H9 (cell line): Measurements from ENCODE around the gene DGKE. TPM values are rescaled to one million over a fixed set of nuclear protein-coding genes. Genes with fewer than 3 reads are reported as not detected.

Experiments
- DNase-seq: peaks from one replicate; pipeline ENCODE4 v3.0.0-alpha.2; 2017
- H2AFZ ChIP-seq: one replicate; pipeline ENCODE4 v1.6.1; 2013; ENCODE audit warnings: mild to moderate bottlenecking, low read length, control low read depth, moderate library complexity
- H2AK5ac ChIP-seq: 2 replicates; pipeline ENCODE4 v1.6.1; 2013; ENCODE audit warnings: low read length, control low read depth, mixed read lengths; ENCODE audit not compliant: insufficient read length
- H2BK120ac ChIP-seq: one replicate; pipeline ENCODE4 v1.6.1; 2013; ENCODE audit warnings: low read depth, mild to moderate bottlenecking, low read length, control low read depth, inconsistent platforms; ENCODE audit not compliant: poor library complexity, severe bottlenecking
- H2BK12ac ChIP-seq: 2 replicates; pipeline ENCODE4 v1.6.1; 2013; ENCODE audit warnings: low read length, control low read depth, mixed read lengths, low read depth; ENCODE audit not compliant: insufficient read length
- H2BK15ac ChIP-seq: 2 replicates; pipeline ENCODE4 v1.6.1; 2013; ENCODE audit warnings: low read depth, low read length, control low read depth
- H2BK20ac ChIP-seq: one replicate; pipeline ENCODE4 v1.6.1; 2013; ENCODE audit warnings: low read depth, mild to moderate bottlenecking, low read length, control low read depth, inconsistent platforms; ENCODE audit not compliant: poor library complexity, severe bottlenecking
- H2BK5ac ChIP-seq: 2 replicates; pipeline ENCODE4 v1.6.1; 2013; ENCODE audit warnings: low read length, control low read depth, mixed read lengths; ENCODE audit not compliant: insufficient read length
- H3K14ac ChIP-seq: 2 replicates; pipeline ENCODE4 v1.6.1; 2013; ENCODE audit warnings: low read length, control low read depth; ENCODE audit not compliant: insufficient read depth
- H3K18ac ChIP-seq: 2 replicates; pipeline ENCODE4 v1.6.1; 2013; ENCODE audit warnings: low read depth, mild to moderate bottlenecking, mixed read lengths, low read length, control low read depth; ENCODE audit not compliant: insufficient read length
- H3K23ac ChIP-seq: 2 replicates; pipeline ENCODE4 v1.6.1; 2013; ENCODE audit warnings: low read length, control low read depth, mixed read lengths, low read depth; ENCODE audit not compliant: insufficient read length
- H3K23me2 ChIP-seq: 2 replicates; pipeline ENCODE4 v1.6.1; 2013; ENCODE audit warnings: low read depth, mild to moderate bottlenecking, mixed read lengths, low read length, control low read depth; ENCODE audit not compliant: insufficient read length, poor library complexity, severe bottlenecking
- H3K27ac ChIP-seq: 2 replicates; pipeline ENCODE4 v1.5.1; 2013; ENCODE audit warnings: low read length, control low read depth, mixed read lengths, low read depth; ENCODE audit not compliant: insufficient read length
- H3K27me3 ChIP-seq: 2 replicates; pipeline ENCODE4 v1.6.1; 2013; ENCODE audit warnings: low read length, control low read depth, inconsistent platforms; ENCODE audit not compliant: insufficient read depth
- H3K4ac ChIP-seq: 2 replicates; pipeline ENCODE4 v1.6.1; 2013; ENCODE audit warnings: low read depth, mild to moderate bottlenecking, control low read depth, inconsistent platforms, low read length, moderate library complexity
- H3K4me1 ChIP-seq: 2 replicates; pipeline ENCODE4 v1.6.1; 2013; ENCODE audit warnings: low read length, control low read depth, inconsistent platforms; ENCODE audit not compliant: insufficient read depth
- H3K4me2 ChIP-seq: 2 replicates; pipeline ENCODE4 v1.6.1; 2013; ENCODE audit warnings: low read length, control low read depth, mixed read lengths; ENCODE audit not compliant: insufficient read length, insufficient read depth
- H3K56ac ChIP-seq: 2 replicates; pipeline ENCODE4 v1.6.1; 2013; ENCODE audit warnings: low read depth, mild to moderate bottlenecking, mixed read lengths, low read length, control low read depth; ENCODE audit not compliant: insufficient read length
- H3K79me1 ChIP-seq: 2 replicates; pipeline ENCODE4 v1.6.1; 2013; ENCODE audit warnings: low read depth, mild to moderate bottlenecking, moderate library complexity, low read length, control low read depth, inconsistent platforms; ENCODE audit not compliant: insufficient read depth, poor library complexity, severe bottlenecking
- H3K79me2 ChIP-seq: 2 replicates; pipeline ENCODE4 v1.6.1; 2013; ENCODE audit warnings: low read length, control low read depth, inconsistent platforms; ENCODE audit not compliant: insufficient read depth
- H3K9ac ChIP-seq: 2 replicates; pipeline ENCODE4 v1.6.1; 2013; ENCODE audit warnings: low read length, control low read depth, mixed read lengths; ENCODE audit not compliant: insufficient read length; ENCODE audit errors: extremely low read depth
- H3K9me3 ChIP-seq: one replicate; pipeline ENCODE4 v1.6.1; 2013; ENCODE audit warnings: low read depth, low read length, inconsistent platforms; ENCODE audit not compliant: control insufficient read depth
- H3T11ph ChIP-seq: one replicate; pipeline ENCODE4 v1.6.1; 2013; ENCODE audit warnings: mild to moderate bottlenecking, low read length, control low read depth, inconsistent platforms
- H4K20me1 ChIP-seq: one replicate; pipeline ENCODE4 v1.6.1; 2013; ENCODE audit not compliant: control insufficient read depth, insufficient read length, insufficient read depth
- H4K5ac ChIP-seq: 2 replicates; pipeline ENCODE4 v1.6.1; 2013; ENCODE audit warnings: low read depth, mild to moderate bottlenecking, mixed read lengths, low read length, control low read depth; ENCODE audit not compliant: insufficient read length
- H4K8ac ChIP-seq: replicated peaks from 2 replicates; pipeline ENCODE4 v1.6.1; 2013; ENCODE audit warnings: low read length, control low read depth, mixed read lengths, low read depth; ENCODE audit not compliant: insufficient read length
- H4K91ac ChIP-seq: 2 replicates; pipeline ENCODE4 v1.6.1; 2013; ENCODE audit warnings: low read depth, mild to moderate bottlenecking, moderate library complexity, mixed read lengths, low read length, control low read depth; ENCODE audit not compliant: insufficient read length
- H3K27ac Mint-ChIP-seq, 3 experiments: 2 replicates in 2 of 3; 3 replicates in 1 of 3; pipeline ENCODE4 v1.8.0; 2020 to 2021; ENCODE audit warnings: mixed read lengths in 3 of 3, mild to moderate bottlenecking in 1 of 3, moderate library complexity in 1 of 3
- H3K27me3 Mint-ChIP-seq: 2 replicates; pipeline ENCODE4 v1.8.0; 2021; ENCODE audit warnings: low read depth, mild to moderate bottlenecking, moderate library complexity, mixed read lengths
- H3K36me3 Mint-ChIP-seq, 3 experiments: 2 replicates in 2 of 3; 3 replicates in 1 of 3; pipeline ENCODE4 v1.8.0; 2020 to 2021; ENCODE audit warnings: low read depth in 3 of 3, mixed read lengths in 3 of 3; ENCODE audit not compliant: insufficient read depth in 1 of 3
- H3K4me1 Mint-ChIP-seq, 2 experiments: 2 replicates each; pipeline ENCODE4 v1.8.0; 2020; ENCODE audit warnings: mixed read lengths in 2 of 2
- H3K4me3 Mint-ChIP-seq, 2 experiments: 2 replicates in 1 of 2; 3 replicates in 1 of 2; pipeline ENCODE4 v1.8.0; 2020 to 2021; ENCODE audit warnings: mild to moderate bottlenecking in 2 of 2, mixed read lengths in 2 of 2, moderate library complexity in 1 of 2
- H3K9me3 Mint-ChIP-seq, 2 experiments: 2 replicates in 1 of 2; 3 replicates in 1 of 2; pipeline ENCODE4 v1.8.0; 2020; ENCODE audit warnings: mild to moderate bottlenecking in 2 of 2, mixed read lengths in 2 of 2, moderate library complexity in 1 of 2
- CTCF ChIP-seq: fragments of 200-600 bp; sonication (generic); conservative IDR thresholded peaks from 3 replicates; pipeline ENCODE4 v1.8.0; 2021; ENCODE audit warnings: antibody characterized with exemption, mild to moderate bottlenecking
- WGBS: extraction: QIAGEN DNeasy Blood & Tissue Kit; methylation state at CpG from one replicate; pipeline ENCODE4 v1.1.7; 2013; ENCODE audit warnings: missing lambda C conversion rate, low lambda C conversion rate, mixed read lengths; ENCODE audit not compliant: insufficient read length; ENCODE audit errors: extremely low coverage; 5-methylcytosine and 5-hydroxymethylcytosine counted together
- total RNA-seq: library from RNA; stranded (reverse); gene quantifications from 2 replicates; pipeline ENCODE4 v1.2.1, GENCODE V29; 2021

DGKE gene
- total RNA-seq, 1 experiment from 2014 or later = 4.9 TPM

- H3K23ac ChIP-seq = no peak overlapping the region
- no peak overlapping the region for H3T11ph ChIP-seq
- TF ChIP-seq CTCF = no peak
- no peak overlapping the region for H4K8ac ChIP-seq
- H2BK5ac ChIP-seq = no peak overlapping the region
- H3K4ac ChIP-seq = no peak overlapping the region
- no peak overlapping the region for H3K4me2 ChIP-seq
- Mint-ChIP-seq H3K4me1 (peaks cover 11% of the 10 kb centered on the region in 2 experiments), H3K4me3 (no peak overlapping the region), H3K27ac (no peak overlapping the region), H3K9me3 (peaks cover 0 to 7% of the 10 kb centered on the region in 2 experiments; a peak in 2 of 5 replicates), H3K27me3 (peaks cover 25% of the 10 kb centered on the region), H3K36me3 (no peaks in the 10 kb centered on the region; a peak in 2 of 7 replicates)
- no peak overlapping the region for H2AK5ac ChIP-seq
- no peak overlapping the region for H2BK120ac ChIP-seq
- no peak overlapping the region for H2BK20ac ChIP-seq
- no peak overlapping the region for H2BK12ac ChIP-seq
- no CpG with 5 or more reads among the region's 3 CpGs for WGBS
- H2BK15ac ChIP-seq = no peak overlapping the region
- H3K56ac ChIP-seq = no peak overlapping the region
- H3K9ac ChIP-seq = no peak overlapping the region
- no peak overlapping the region for H4K5ac ChIP-seq
- H3K79me2 ChIP-seq = no peaks in the 10 kb centered on the region
- no peak overlapping the region for H3K14ac ChIP-seq
- H2AFZ ChIP-seq = no peak overlapping the region
- no peaks in the 10 kb centered on the region for H4K20me1 ChIP-seq
- H3K9me3 ChIP-seq = no peaks in the 10 kb centered on the region
- no peak overlapping the region for H3K27ac ChIP-seq
- no peak overlapping the region for H4K91ac ChIP-seq
- no peak overlapping the region for H3K18ac ChIP-seq
- no peak for DNase-seq
- peaks cover 2% of the 10 kb centered on the region; the same call in 1 of the 2 replicates for H3K27me3 ChIP-seq
- H3K79me1 ChIP-seq = no peaks in the 10 kb centered on the region
- peaks cover 9% of the 10 kb centered on the region for H3K23me2 ChIP-seq
- no peaks in the 10 kb centered on the region for H3K4me1 ChIP-seq
These were observed 85.0 kb downstream of the DGKE start for GRCh38 chr17:56918916-56919315.

Other genes starting within 250 kb of the DGKE start
- gene NOG, start 240.5 kb upstream of the DGKE start, total RNA-seq = not detected in 2 replicates
- 0.88 and 1.0 TPM in 2 replicates for gene C17orf67, start 231 bp upstream of the DGKE start, total RNA-seq
- gene TRIM25, start 79.9 kb downstream of the DGKE start, total RNA-seq = 32.5 and 34.6 TPM in 2 replicates
- gene COIL, start 126.9 kb downstream of the DGKE start, total RNA-seq = 21.5 and 22.2 TPM in 2 replicates
- gene SCPEP1, start 144.0 kb downstream of the DGKE start, total RNA-seq = 27.1 and 29.6 TPM in 2 replicates